GM23338 (cell line): ENCODE measurements around the gene HGD. TPM values are rescaled to one million over a fixed set of nuclear protein-coding genes. Genes with fewer than 3 reads are reported as not detected.

Source experiments
- ATAC-seq: fragments of 200-7000 bp; cut with Tn5 transposase; 3 replicates; pipeline ENCODE4 v1.9.1; 2020
- DNase-seq: peaks from one replicate; pipeline ENCODE4 v3.0.0-alpha.2; 2015; ENCODE audit warnings: low spot score
- H2AFZ ChIP-seq: fragments of 200-600 bp; sonication (generic); 2 replicates; pipeline ENCODE4 v1.8.0; 2016; ENCODE audit warnings: antibody characterized with exemption, mild to moderate bottlenecking, moderate library complexity
- H3F3A ChIP-seq: fragments of 200-600 bp; sonication (generic); replicated peaks from 2 replicates; pipeline ENCODE4 v1.8.0; 2017; ENCODE audit warnings: antibody characterized with exemption, mixed run types, low read depth
- H3K27ac ChIP-seq: fragments of 200-600 bp; sonication (generic); 2 replicates; pipeline ENCODE4 v1.6.1; 2016; ENCODE audit warnings: low read depth
- H3K27me3 ChIP-seq: fragments of 200-600 bp; sonication (generic); 2 replicates; pipeline ENCODE4 v1.8.0; 2016; ENCODE audit warnings: mild to moderate bottlenecking, mixed run types, moderate library complexity; ENCODE audit not compliant: insufficient read depth
- H3K36me3 ChIP-seq: fragments of 200-600 bp; sonication (generic); 2 replicates; pipeline ENCODE4 v1.8.0; 2016; ENCODE audit warnings: mild to moderate bottlenecking; ENCODE audit not compliant: insufficient read depth
- H3K4me1 ChIP-seq: fragments of 200-600 bp; sonication (generic); 2 replicates; pipeline ENCODE4 v1.8.0; 2016; ENCODE audit warnings: mild to moderate bottlenecking, moderate library complexity; ENCODE audit not compliant: insufficient read depth
- H3K4me2 ChIP-seq: fragments of 200-600 bp; sonication (generic); 2 replicates; pipeline ENCODE4 v1.7.1; 2017; ENCODE audit warnings: mixed run types
- H3K4me3 ChIP-seq: fragments of 200-600 bp; sonication (generic); 2 replicates; pipeline ENCODE4 v1.6.1; 2016; ENCODE audit warnings: mixed run types
- H3K79me2 ChIP-seq: fragments of 200-600 bp; sonication (generic); replicated peaks from 2 replicates; pipeline ENCODE4 v1.8.0; 2017; ENCODE audit warnings: mild to moderate bottlenecking; ENCODE audit not compliant: insufficient read depth
- H3K9me2 ChIP-seq: fragments of 200-600 bp; sonication (generic); 2 replicates; pipeline ENCODE4 v1.8.0; 2017; ENCODE audit not compliant: insufficient read depth
- H4K20me1 ChIP-seq: fragments of 200-600 bp; sonication (generic); replicated peaks from 2 replicates; pipeline ENCODE4 v1.8.0; 2017; ENCODE audit warnings: mild to moderate bottlenecking; ENCODE audit not compliant: insufficient read depth
- H3K27ac Mint-ChIP-seq: 2 replicates; pipeline ENCODE4 v1.8.0; 2020; ENCODE audit warnings: inconsistent platforms, mild to moderate bottlenecking, moderate library complexity, mixed read lengths
- H3K27me3 Mint-ChIP-seq: 3 replicates; pipeline ENCODE4 v1.8.0; 2022; ENCODE audit warnings: low read depth, mild to moderate bottlenecking, moderate library complexity, mixed read lengths, inconsistent platforms; ENCODE audit not compliant: insufficient read depth, poor library complexity
- H3K36me3 Mint-ChIP-seq: 3 replicates; pipeline ENCODE4 v1.8.0; 2021; ENCODE audit warnings: low read depth, mild to moderate bottlenecking, inconsistent platforms, moderate library complexity, mixed read lengths
- H3K4me1 Mint-ChIP-seq: 3 replicates; pipeline ENCODE4 v1.8.0; 2020; ENCODE audit warnings: mild to moderate bottlenecking, inconsistent platforms, mixed read lengths
- H3K4me3 Mint-ChIP-seq: 3 replicates; pipeline ENCODE4 v1.8.0; 2021; ENCODE audit warnings: moderate library complexity, mild to moderate bottlenecking, inconsistent platforms, mixed read lengths
- H3K9me3 Mint-ChIP-seq: 3 replicates; pipeline ENCODE4 v1.8.0; 2020; ENCODE audit warnings: moderate library complexity, mild to moderate bottlenecking, inconsistent platforms, mixed read lengths
- CREB1 ChIP-seq: fragments of 250-450 bp; sonication (Bioruptor Pico); IDR thresholded peaks from 2 replicates; pipeline ENCODE4 v1.5.0; 2020; ENCODE audit warnings: low read depth, mild to moderate bottlenecking, moderate library complexity
- EZH2 ChIP-seq: fragments of 200-600 bp; sonication (generic); IDR thresholded peaks from one replicate; pipeline ENCODE4 v1.8.0; 2017; ENCODE audit warnings: antibody characterized with exemption, mild to moderate bottlenecking, low read depth; ENCODE audit not compliant: unreplicated experiment
- JUNB ChIP-seq: IDR thresholded peaks from one replicate; pipeline ENCODE4 v1.6.1; 2016; ENCODE audit warnings: antibody characterized with exemption; ENCODE audit not compliant: unreplicated experiment
- NANOG ChIP-seq: IDR thresholded peaks from 2 replicates; pipeline ENCODE4 v1.6.1; 2016; ENCODE audit warnings: antibody characterized with exemption, borderline replicate concordance
- POLR2AphosphoS5 ChIP-seq: IDR thresholded peaks from 2 replicates; pipeline ENCODE4 v1.6.1; 2016; ENCODE audit warnings: antibody characterized with exemption, low read depth
- STAT1 ChIP-seq: IDR thresholded peaks from one replicate; pipeline ENCODE4 v1.6.1; 2016; ENCODE audit warnings: antibody characterized with exemption; ENCODE audit not compliant: unreplicated experiment
- ZNF331 ChIP-seq: fragments of 250-450 bp; sonication (Bioruptor Pico); IDR thresholded peaks from 2 replicates; pipeline ENCODE4 v1.5.0; 2020; ENCODE audit warnings: low read depth, mild to moderate bottlenecking, moderate library complexity
- polyA plus RNA-seq: library from polyadenylated mRNA; unstranded; fragments of >200 nt; fragmentation: Nextera tagmentation; extraction: Ambion mirVana; gene quantifications from 2 replicates; pipeline ENCODE4 v1.2.1, GENCODE V29; 2016
- total RNA-seq: library from RNA; depleted of rRNA; stranded (reverse); fragments of >200 nt; shearing (Covaris generic); gene quantifications from 2 replicates; pipeline ENCODE4 v1.2.3, GENCODE V29; 2014
- TF ChIP-seq, protein P1 (sequence below): IDR thresholded peaks from one replicate; pipeline ENCODE4 v1.6.1; 2018; ENCODE audit warnings: antibody characterized with exemption; ENCODE audit not compliant: unreplicated experiment
- TF ChIP-seq, protein P2 (sequence below), 2 experiments: fragments of 200-600 bp in 1 of 2; sonication (generic) in 1 of 2; conservative IDR thresholded peaks; 2 replicates each; pipeline versions ENCODE4 v1.5.1 to v1.6.1; 2016 to 2017; ENCODE audit warnings: antibody characterized with exemption in 2 of 2, low read depth in 2 of 2, mild to moderate bottlenecking in 2 of 2, moderate library complexity in 1 of 2
- TF ChIP-seq, protein P3 (sequence below): fragments of 250-450 bp; sonication (Bioruptor Pico); IDR thresholded peaks from 2 replicates; pipeline ENCODE4 v1.5.0; 2020; ENCODE audit warnings: mild to moderate bottlenecking, moderate library complexity
- TF ChIP-seq, protein P4 (sequence below): IDR thresholded peaks from 2 replicates; pipeline ENCODE4 v1.6.1; 2016; ENCODE audit warnings: antibody characterized with exemption

The HGD gene
- total and polyA plus RNA-seq, 2 experiments from 2014 or later, result not detected

DNA sequence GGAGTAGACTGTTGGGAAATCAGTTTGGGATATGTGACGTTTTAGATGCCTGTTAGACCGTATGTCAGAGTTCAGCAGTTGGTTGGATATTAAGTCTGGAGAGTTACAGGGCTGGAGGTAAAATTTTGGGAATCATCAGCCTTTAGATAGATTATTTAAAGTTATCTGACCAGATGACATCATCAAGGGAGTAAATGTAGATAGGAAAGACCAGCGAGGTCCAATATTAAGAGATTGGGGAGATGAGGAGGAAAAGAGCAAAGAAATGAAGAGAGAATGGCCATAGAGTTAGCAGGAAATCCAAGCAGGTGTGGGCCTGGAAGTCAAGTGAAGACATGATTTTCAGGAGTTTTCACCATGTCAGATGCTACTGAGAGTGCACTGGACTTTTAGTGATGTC lies 82.8 kb downstream of the HGD start:
- Histone ChIP-seq H3F3A (peaks cover 5% of the 10 kb centered on the region), H3K4me2 (no peak overlapping the region), H3K27ac (peak overlapping the region; percentile 56; the same call in 1 of the 2 replicates), H3K36me3 (peaks cover 22% of the 10 kb centered on the region), H3K4me1 (peaks cover 8% of the 10 kb centered on the region), H3K4me3 (no peak overlapping the region), H3K79me2 (peaks cover 30% of the 10 kb centered on the region), H3K27me3 (no peaks in the 10 kb centered on the region), H3K9me2 (no peaks in the 10 kb centered on the region), H2AFZ (no peak overlapping the region), H4K20me1 (no peaks in the 10 kb centered on the region; the same call in 1 of the 2 replicates)
- ATAC-seq (no peak), DNase-seq (no peak)
- Mint-ChIP-seq H3K36me3 (peaks cover 23% of the 10 kb centered on the region), H3K9me3 (peaks cover 3% of the 10 kb centered on the region; the same call in 1 of the 3 replicates), H3K27ac (no peak overlapping the region), H3K27me3 (peaks cover 7% of the 10 kb centered on the region), H3K4me3 (no peak overlapping the region), H3K4me1 (peaks cover 8% of the 10 kb centered on the region)
- TF ChIP-seq JUNB (no peak), ZNF331 (no peak), CREB1 (CRISPR knock-in tag) (no peak), EZH2 (no peak), POLR2AphosphoS5 (no peak), STAT1 (no peak), NANOG (no peak)
- TF ChIP-seq, protein P1, sequence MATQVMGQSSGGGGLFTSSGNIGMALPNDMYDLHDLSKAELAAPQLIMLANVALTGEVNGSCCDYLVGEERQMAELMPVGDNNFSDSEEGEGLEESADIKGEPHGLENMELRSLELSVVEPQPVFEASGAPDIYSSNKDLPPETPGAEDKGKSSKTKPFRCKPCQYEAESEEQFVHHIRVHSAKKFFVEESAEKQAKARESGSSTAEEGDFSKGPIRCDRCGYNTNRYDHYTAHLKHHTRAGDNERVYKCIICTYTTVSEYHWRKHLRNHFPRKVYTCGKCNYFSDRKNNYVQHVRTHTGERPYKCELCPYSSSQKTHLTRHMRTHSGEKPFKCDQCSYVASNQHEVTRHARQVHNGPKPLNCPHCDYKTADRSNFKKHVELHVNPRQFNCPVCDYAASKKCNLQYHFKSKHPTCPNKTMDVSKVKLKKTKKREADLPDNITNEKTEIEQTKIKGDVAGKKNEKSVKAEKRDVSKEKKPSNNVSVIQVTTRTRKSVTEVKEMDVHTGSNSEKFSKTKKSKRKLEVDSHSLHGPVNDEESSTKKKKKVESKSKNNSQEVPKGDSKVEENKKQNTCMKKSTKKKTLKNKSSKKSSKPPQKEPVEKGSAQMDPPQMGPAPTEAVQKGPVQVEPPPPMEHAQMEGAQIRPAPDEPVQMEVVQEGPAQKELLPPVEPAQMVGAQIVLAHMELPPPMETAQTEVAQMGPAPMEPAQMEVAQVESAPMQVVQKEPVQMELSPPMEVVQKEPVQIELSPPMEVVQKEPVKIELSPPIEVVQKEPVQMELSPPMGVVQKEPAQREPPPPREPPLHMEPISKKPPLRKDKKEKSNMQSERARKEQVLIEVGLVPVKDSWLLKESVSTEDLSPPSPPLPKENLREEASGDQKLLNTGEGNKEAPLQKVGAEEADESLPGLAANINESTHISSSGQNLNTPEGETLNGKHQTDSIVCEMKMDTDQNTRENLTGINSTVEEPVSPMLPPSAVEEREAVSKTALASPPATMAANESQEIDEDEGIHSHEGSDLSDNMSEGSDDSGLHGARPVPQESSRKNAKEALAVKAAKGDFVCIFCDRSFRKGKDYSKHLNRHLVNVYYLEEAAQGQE, result no peak
- TF ChIP-seq, protein P2, sequence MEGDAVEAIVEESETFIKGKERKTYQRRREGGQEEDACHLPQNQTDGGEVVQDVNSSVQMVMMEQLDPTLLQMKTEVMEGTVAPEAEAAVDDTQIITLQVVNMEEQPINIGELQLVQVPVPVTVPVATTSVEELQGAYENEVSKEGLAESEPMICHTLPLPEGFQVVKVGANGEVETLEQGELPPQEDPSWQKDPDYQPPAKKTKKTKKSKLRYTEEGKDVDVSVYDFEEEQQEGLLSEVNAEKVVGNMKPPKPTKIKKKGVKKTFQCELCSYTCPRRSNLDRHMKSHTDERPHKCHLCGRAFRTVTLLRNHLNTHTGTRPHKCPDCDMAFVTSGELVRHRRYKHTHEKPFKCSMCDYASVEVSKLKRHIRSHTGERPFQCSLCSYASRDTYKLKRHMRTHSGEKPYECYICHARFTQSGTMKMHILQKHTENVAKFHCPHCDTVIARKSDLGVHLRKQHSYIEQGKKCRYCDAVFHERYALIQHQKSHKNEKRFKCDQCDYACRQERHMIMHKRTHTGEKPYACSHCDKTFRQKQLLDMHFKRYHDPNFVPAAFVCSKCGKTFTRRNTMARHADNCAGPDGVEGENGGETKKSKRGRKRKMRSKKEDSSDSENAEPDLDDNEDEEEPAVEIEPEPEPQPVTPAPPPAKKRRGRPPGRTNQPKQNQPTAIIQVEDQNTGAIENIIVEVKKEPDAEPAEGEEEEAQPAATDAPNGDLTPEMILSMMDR (conservative IDR thresholded peaks at IDR 0.05; ENCODE audit: low read depth in 2 of 2), result no peak
- TF ChIP-seq, protein P3, sequence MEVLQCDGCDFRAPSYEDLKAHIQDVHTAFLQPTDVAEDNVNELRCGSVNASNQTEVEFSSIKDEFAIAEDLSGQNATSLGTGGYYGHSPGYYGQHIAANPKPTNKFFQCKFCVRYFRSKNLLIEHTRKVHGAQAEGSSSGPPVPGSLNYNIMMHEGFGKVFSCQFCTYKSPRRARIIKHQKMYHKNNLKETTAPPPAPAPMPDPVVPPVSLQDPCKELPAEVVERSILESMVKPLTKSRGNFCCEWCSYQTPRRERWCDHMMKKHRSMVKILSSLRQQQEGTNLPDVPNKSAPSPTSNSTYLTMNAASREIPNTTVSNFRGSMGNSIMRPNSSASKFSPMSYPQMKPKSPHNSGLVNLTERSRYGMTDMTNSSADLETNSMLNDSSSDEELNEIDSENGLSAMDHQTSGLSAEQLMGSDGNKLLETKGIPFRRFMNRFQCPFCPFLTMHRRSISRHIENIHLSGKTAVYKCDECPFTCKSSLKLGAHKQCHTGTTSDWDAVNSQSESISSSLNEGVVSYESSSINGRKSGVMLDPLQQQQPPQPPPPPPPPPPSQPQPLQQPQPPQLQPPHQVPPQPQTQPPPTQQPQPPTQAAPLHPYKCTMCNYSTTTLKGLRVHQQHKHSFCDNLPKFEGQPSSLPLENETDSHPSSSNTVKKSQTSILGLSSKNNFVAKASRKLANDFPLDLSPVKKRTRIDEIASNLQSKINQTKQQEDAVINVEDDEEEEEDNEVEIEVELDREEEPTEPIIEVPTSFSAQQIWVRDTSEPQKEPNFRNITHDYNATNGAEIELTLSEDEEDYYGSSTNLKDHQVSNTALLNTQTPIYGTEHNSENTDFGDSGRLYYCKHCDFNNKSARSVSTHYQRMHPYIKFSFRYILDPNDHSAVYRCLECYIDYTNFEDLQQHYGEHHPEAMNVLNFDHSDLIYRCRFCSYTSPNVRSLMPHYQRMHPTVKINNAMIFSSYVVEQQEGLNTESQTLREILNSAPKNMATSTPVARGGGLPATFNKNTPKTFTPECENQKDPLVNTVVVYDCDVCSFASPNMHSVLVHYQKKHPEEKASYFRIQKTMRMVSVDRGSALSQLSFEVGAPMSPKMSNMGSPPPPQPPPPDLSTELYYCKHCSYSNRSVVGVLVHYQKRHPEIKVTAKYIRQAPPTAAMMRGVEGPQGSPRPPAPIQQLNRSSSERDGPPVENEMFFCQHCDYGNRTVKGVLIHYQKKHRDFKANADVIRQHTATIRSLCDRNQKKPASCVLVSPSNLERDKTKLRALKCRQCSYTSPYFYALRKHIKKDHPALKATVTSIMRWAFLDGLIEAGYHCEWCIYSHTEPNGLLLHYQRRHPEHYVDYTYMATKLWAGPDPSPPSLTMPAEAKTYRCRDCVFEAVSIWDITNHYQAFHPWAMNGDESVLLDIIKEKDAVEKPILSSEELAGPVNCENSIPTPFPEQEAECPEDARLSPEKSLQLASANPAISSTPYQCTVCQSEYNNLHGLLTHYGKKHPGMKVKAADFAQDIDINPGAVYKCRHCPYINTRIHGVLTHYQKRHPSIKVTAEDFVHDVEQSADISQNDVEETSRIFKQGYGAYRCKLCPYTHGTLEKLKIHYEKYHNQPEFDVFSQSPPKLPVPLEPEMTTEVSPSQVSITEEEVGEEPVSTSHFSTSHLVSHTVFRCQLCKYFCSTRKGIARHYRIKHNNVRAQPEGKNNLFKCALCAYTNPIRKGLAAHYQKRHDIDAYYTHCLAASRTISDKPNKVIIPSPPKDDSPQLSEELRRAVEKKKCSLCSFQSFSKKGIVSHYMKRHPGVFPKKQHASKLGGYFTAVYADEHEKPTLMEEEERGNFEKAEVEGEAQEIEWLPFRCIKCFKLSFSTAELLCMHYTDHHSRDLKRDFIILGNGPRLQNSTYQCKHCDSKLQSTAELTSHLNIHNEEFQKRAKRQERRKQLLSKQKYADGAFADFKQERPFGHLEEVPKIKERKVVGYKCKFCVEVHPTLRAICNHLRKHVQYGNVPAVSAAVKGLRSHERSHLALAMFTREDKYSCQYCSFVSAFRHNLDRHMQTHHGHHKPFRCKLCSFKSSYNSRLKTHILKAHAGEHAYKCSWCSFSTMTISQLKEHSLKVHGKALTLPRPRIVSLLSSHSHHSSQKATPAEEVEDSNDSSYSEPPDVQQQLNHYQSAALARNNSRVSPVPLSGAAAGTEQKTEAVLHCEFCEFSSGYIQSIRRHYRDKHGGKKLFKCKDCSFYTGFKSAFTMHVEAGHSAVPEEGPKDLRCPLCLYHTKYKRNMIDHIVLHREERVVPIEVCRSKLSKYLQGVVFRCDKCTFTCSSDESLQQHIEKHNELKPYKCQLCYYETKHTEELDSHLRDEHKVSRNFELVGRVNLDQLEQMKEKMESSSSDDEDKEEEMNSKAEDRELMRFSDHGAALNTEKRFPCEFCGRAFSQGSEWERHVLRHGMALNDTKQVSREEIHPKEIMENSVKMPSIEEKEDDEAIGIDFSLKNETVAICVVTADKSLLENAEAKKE, result no peak
- TF ChIP-seq, protein P4, sequence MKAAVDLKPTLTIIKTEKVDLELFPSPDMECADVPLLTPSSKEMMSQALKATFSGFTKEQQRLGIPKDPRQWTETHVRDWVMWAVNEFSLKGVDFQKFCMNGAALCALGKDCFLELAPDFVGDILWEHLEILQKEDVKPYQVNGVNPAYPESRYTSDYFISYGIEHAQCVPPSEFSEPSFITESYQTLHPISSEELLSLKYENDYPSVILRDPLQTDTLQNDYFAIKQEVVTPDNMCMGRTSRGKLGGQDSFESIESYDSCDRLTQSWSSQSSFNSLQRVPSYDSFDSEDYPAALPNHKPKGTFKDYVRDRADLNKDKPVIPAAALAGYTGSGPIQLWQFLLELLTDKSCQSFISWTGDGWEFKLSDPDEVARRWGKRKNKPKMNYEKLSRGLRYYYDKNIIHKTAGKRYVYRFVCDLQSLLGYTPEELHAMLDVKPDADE, result no peak
